ENCODE data around the gene COL25A1.

Gene COL25A1

GRCh38 chr4:109294006-109294405, 8.5 kb downstream of the COL25A1 start:
- DNase-seq (ENCODE audit: low read depth in 2 of 2, low spot score in 1 of 2): no peak

- no peak for DNase-seq (ENCODE audit: low read depth in 2 of 2, low spot score in 1 of 2)
These were observed 10.7 kb downstream of the COL25A1 start for GRCh38 chr4:109291707-109292238.

- no peak for DNase-seq (ENCODE audit: low read depth in 2 of 2, low spot score in 1 of 2)
These were observed 11.5 kb downstream of the COL25A1 start for GRCh38 chr4:109290918-109291317.

GRCh38 chr4:109278594-109279031, 23.8 kb downstream of the COL25A1 start:
- DNase-seq (ENCODE audit: low read depth in 2 of 2, low spot score in 1 of 2): no peak

- no peak for DNase-seq (ENCODE audit: low read depth in 2 of 2, low spot score in 1 of 2)
These were observed 25.9 kb downstream of the COL25A1 start for GRCh38 chr4:109276482-109277095.

- no peak for DNase-seq (ENCODE audit: low read depth in 2 of 2, low spot score in 1 of 2)
These were observed 27.3 kb downstream of the COL25A1 start for GRCh38 chr4:109275066-109275745.

- no peak for DNase-seq (ENCODE audit: low read depth in 2 of 2, low spot score in 1 of 2)
These were observed 35.6 kb downstream of the COL25A1 start for GRCh38 chr4:109266891-109267290.

- DNase-seq (ENCODE audit: low read depth in 2 of 2, low spot score in 1 of 2): no peak
These were observed 36.2 kb downstream of the COL25A1 start for GRCh38 chr4:109266236-109266635.

GRCh38 chr4:109263721-109264120, 38.7 kb downstream of the COL25A1 start:
- DNase-seq (ENCODE audit: low read depth in 2 of 2, low spot score in 1 of 2): no peak

- DNase-seq (ENCODE audit: low read depth in 2 of 2, low spot score in 1 of 2): no peak
These were observed 45.6 kb downstream of the COL25A1 start for GRCh38 chr4:109256818-109257217.

GRCh38 chr4:109254845-109255244, 47.6 kb downstream of the COL25A1 start:
- DNase-seq (ENCODE audit: low read depth in 2 of 2, low spot score in 1 of 2): no peak

- DNase-seq (ENCODE audit: low read depth in 2 of 2, low spot score in 1 of 2): no peak
These were observed 51.1 kb downstream of the COL25A1 start for GRCh38 chr4:109251396-109251795.

- no peak for DNase-seq (ENCODE audit: low read depth in 2 of 2, low spot score in 1 of 2)
These were observed 54.0 kb downstream of the COL25A1 start for GRCh38 chr4:109248322-109248900.

GRCh38 chr4:109243871-109244270, 58.6 kb downstream of the COL25A1 start:
- DNase-seq (ENCODE audit: low read depth in 2 of 2, low spot score in 1 of 2): no peak

- DNase-seq (ENCODE audit: low read depth in 2 of 2, low spot score in 1 of 2): no peak
These were observed 63.7 kb downstream of the COL25A1 start for GRCh38 chr4:109238746-109239145.

GRCh38 chr4:109235683-109236082, 66.8 kb downstream of the COL25A1 start:
- no peak for DNase-seq (ENCODE audit: low read depth in 2 of 2, low spot score in 1 of 2)

GRCh38 chr4:109234596-109234995, 67.9 kb downstream of the COL25A1 start:
- DNase-seq (ENCODE audit: low read depth in 2 of 2, low spot score in 1 of 2): no peak

GRCh38 chr4:109233570-109233969, 68.9 kb downstream of the COL25A1 start:
- DNase-seq (ENCODE audit: low read depth in 2 of 2, low spot score in 1 of 2): no peak

GRCh38 chr4:109232681-109233080, 69.8 kb downstream of the COL25A1 start:
- DNase-seq (ENCODE audit: low read depth in 2 of 2, low spot score in 1 of 2): no peak

GRCh38 chr4:109231331-109231730, 71.1 kb downstream of the COL25A1 start:
- no peak for DNase-seq (ENCODE audit: low read depth in 2 of 2, low spot score in 1 of 2)

GRCh38 chr4:109229028-109229427, 73.4 kb downstream of the COL25A1 start:
- no peak for DNase-seq (ENCODE audit: low read depth in 2 of 2, low spot score in 1 of 2)

GRCh38 chr4:109218288-109218687, 84.2 kb downstream of the COL25A1 start:
- no peak for DNase-seq (ENCODE audit: low read depth in 2 of 2, low spot score in 1 of 2)
